Stimulated activated CD4-positive, alpha-beta T cell treated with anti-CD3 and anti-CD28 coated beads, Interleukin-4, amount 100 ng/mL, for 24 hours (primary cell): Measurements from ENCODE around the gene LRPPRC.
"Not testable (repeated sequence)": the region's sequence is repeated elsewhere in the genome, so short reads cannot be mapped to it uniquely, and the experiment has no call there.

ENCODE experiments used
- DNase-seq: peaks from one replicate; pipeline ENCODE4 v3.0.0-alpha.2; 2020

LRPPRC gene

GRCh38 chr2:43977677-43978375 lies 18.0 kb downstream of the LRPPRC start:
- DNase-seq, result no peak

DNA sequence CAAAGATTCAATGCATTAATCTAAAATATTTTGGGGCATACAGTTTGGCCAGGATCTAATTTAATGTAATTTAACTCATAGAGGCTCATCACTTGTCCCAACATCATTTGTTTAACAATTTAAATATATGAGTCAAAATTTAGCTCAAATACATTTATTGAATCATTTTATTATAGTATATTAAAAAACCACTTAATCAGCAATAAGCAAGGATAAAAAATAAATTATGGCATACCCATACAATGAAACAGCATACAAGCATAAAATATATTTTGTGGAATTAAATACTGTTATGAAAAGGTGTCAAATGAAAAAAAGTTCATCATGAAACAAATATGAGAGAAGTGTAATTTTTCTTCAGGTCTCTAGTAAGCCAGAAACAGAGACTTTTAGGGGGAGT lies 34.9 kb downstream of the LRPPRC start:
- DNase-seq, result no peak

- DNase-seq, result no peak
These were observed 37.2 kb downstream of the LRPPRC start for GRCh38 chr2:43958397-43959275.

- DNase-seq, result peak; percentile 7
These were observed 45.3 kb downstream of the LRPPRC start for GRCh38 chr2:43950383-43951008.

DNA sequence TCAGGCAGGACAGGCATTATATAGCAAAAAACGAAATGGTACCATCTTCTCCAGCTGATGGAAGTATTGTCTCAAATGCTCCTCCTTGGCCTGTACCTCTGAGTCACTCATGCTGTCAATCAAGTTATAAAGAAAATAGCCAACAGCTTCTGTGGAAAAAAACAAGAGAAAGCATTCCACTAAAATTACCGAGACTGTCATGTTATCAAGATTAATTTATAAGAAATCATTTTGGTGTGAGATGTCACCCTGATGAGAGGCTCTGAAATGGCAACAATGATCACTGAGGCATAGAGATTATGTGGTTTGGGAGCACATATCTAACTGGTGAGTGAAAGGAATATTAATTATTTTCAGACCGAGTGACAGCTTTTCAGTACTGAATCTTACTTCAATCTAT lies 47.4 kb downstream of the LRPPRC start:
- no peak for DNase-seq

- no peak for DNase-seq
These were observed 49.1 kb downstream of the LRPPRC start for GRCh38 chr2:43946685-43947084.

- DNase-seq, result no peak
These were observed 50.4 kb downstream of the LRPPRC start for GRCh38 chr2:43945439-43945838.

DNA sequence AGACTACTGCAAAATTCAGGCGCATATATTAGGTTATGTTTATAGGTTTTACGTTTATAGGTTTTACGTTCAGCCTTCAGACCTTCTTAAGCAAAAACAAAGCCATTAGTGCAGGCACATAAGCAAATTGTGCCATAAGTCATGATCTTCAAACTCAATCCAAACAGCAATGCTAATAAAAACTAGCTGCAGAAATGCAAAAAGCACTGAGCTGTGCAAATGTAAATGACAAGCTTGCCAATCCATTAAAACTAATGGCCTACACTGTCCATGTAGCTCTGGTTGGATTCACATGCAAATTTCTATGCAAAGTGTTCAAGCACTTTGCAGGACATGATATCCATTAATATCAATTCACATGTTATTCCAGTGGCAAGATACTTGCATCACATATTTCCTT lies 50.9 kb downstream of the LRPPRC start:
- no peak for DNase-seq

DNA sequence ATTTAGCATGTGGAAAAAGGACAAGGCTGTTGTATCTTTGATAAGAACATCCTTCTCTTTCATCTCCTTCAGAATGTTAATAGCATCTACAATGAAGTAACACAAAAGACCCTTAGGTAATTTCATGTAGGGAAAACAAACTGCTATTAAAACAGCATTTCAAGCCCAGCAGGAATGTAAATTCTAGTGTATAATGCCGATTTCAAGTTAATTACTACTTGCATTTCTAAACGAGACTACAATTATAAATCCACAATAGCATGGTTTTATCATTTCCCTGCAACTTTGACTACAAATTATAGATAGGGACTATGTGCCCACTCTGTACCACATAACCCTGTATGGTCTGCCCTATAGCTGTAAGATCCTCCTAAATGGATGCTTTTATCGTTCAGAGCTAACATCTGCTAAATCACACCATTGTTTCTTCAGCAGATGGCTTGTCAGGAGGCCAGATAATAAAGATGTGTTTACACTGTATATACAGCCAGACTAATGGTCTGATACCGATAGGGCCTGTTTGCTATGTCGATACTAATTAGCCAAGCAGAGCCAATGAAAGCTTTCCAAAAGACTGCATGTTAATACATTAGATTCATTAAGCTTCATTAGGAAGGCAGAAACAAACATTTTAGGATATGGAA lies 51.9 kb downstream of the LRPPRC start:
- no peak for DNase-seq

DNA sequence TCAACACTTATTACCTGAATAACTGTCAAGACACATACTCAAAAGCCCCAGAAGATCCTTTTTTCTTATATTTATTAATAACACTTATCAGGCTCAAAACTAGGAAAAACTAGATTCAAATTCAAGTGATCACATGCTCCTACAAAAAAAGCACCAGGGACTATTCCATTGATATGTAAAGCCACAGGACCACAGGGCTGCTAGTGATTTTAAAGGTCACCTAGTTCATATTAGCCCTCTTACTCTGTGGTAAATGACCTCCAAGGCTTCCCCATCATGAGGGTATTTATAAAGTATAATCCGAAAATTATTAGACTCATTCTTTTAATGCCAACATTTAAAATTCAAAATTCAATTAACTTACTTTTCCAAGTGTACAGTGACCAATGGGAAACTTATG lies 52.5 kb downstream of the LRPPRC start:
- DNase-seq, result no peak

DNA sequence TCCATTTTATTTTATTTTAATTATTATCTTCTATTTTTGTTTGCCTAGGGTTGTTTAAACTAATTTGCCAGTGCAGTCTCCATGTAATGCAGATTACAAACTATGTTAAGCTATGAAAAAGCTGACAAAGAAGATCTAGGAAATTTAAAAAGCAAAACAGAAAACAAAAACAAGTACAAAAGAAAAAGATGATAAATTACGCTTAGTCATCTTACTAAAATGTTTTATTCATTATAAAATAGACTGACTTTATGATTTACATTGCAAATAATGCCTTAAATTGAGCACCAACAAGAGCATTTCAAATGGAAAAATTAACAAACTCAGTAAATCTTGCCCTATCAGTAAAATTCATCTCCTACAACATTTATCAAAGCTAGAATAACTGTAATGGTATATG lies 52.9 kb downstream of the LRPPRC start:
- no peak for DNase-seq

DNA sequence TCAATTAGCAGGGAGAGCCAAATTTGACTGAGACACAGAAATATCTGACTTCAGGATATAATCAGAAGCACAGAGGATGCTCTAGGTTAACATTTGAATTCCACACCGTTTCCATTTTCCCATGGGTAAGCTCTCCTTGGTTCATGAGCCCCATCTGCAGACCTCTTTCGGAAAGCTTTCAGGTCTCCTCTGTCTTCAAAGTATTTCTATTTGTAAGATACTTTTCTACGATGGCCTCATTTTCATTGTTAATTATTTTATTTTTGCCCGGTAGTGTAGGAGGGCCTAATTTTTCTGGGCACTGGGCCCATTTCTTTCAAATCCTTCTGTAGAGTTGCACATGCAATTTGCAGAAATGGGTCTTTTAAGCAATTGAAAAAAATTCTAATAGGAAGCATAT lies 53.8 kb downstream of the LRPPRC start:
- no peak for DNase-seq

DNA sequence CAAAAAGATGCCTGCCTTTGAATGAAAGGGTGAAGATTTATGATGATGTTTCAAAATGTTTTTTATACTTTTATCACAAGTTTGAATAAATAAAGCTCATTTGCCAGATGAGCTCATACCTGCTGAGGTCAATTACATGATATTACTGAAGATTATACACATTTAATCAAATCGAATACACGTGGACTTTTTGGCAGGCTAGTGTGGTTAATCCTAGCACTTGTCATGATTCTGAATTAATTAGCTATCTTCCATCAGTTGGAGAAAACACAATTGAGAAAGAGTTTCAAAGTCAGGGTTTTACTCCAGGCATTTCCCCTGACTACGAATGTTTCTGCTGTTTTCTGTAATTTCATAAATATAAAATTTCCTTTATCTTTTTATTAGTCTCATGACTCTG lies 54.4 kb downstream of the LRPPRC start:
- DNase-seq, result no peak

- no peak for DNase-seq
These were observed 56.0 kb downstream of the LRPPRC start for GRCh38 chr2:43939695-43940256.

DNA sequence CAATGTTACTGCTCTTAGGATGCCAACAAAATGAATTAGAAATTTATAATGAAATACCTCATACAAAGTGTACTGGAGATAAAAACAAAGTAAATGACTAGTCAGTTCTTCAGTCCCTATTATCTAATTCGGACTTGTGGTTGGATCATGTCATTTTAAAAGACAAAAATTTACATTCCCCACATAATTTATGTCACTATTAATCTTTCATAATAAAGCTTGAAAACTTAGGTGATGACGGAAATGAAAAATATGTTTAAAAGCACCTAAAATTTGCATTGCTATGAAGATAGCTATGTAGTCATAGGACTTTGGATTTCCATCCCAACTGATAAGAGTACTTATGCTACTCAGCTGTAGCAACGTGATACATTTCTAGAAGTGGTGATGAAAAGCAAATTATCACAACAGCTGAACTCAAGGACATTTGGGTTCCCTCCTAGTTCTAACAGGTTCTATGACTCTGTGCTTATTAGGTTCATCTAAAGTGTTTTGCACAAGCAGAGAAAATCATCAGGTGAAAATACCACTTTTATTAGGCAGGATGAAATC lies 58.4 kb downstream of the LRPPRC start:
- DNase-seq, result no peak

DNA sequence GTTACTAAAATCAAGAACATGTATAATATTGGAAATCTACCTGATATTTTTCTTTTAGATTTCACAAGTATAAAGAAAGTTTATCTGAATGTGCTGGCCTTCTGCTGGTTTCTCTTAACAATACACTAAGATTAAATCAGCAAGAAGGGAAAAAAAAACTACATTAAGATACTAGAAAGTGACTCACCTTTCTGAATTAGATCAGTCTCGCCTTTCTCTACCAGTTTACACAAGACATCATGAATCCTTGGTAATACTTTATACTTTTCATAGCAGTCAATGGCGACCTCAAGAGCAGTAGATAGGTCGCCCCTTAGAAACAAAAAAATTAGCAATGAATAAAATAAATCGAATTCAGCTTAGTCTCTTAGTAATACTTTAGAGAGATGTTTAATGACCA lies 61.2 kb downstream of the LRPPRC start:
- DNase-seq, result no peak

GRCh38 chr2:43931293-43931692 lies 64.5 kb downstream of the LRPPRC start:
- no peak for DNase-seq

DNA sequence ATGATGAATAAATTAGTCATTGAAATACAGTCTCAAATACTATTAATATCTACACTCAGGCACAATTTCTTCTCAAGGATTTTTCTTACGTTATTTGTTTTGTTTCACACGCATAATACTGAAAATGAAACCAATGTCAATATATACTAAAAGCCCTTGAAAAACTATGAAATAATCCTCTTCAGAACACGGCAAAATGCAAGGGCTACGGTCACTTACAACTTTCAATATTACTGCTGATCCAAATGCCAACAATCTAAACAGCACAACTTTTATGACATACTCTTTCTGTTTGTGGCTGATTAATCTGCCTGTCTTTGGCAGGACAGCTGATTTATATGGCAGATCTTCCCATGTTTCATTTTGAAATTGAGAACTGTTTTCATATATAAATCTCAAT lies 68.3 kb downstream of the LRPPRC start:
- no peak for DNase-seq

DNA sequence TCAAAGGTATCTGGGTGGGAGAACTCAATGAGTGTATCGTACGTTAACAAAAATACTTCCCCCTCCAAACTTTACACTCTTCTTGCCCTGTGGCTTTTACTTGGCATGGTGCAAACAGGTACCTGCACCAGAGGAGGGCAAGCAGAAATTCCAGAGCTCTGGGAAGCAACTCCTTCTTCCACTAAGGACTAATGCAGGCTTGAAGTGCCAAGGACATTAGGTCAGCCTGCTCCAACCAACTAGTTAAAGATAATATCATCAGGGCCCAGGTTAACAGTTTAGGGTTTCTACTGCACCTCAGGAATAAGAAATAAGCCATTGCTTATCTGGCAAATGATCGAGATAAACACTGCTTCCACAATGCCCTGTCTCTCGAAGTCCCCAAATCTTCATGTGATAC lies 70.4 kb downstream of the LRPPRC start:
- DNase-seq, result no peak

DNA sequence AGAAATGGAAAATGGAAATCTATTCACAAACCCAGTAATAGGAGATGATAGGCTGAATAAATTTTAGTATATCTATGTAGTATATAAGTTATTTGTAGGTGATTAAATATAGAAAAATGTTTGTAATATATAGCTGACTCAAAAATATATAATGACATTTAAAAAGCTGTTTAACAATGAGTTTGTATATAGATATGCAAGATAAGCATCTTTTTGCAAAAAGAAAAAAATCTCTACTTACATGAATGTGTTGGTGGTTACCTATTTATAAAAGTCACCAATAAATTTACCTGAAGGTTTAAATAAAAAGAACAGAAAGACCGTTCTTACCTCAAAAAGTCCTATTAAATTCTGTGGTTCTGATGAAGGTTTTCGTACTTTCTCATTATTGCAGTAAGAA lies 71.3 kb downstream of the LRPPRC start:
- DNase-seq, result no peak

- DNase-seq, result not testable (repeated sequence)
These were observed 84.5 kb downstream of the LRPPRC start for GRCh38 chr2:43911136-43911790.

DNA sequence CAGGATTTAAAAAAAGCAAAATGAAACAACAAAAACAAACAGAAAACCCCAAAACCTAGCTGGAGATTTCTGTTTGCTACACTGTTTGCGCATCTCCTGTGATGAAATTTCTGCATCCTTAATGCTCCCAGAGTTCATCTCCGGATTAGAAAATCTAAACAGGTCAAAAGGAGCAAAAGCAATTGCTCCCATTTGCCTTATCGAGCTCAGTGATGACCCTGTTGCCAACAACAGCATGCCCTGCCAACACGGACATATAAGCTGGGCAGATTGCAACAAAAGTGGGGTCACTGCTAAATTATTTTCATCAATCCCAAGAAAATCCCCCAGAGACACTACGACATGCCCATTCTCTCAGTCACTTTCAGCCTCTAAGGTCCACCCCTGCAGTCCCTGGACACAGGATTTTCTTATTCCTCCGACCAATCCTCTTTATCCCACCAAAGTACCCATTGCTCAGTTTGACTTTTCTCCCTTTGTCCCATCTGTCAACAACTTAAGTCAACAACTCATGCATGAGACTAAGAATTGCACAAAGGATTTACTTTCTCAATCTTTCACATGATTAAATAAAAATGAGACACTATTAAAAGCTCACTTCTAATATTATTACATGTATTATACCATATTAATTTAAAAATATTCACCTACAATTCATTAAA lies 89.2 kb downstream of the LRPPRC start:
- DNase-seq, result no peak
